ENCODE measurements around the gene MEG3.

The MEG3 gene

GRCh38 chr14:100864960-100865681, 39.2 kb downstream of the MEG3 start:
- DNase-seq (ENCODE audit: low read depth in 2 of 2) = no peak

GRCh38 chr14:100865682-100866591, 40.0 kb downstream of the MEG3 start:
- no peak for DNase-seq (ENCODE audit: low read depth in 2 of 2)

GRCh38 chr14:100866666-100867630, 41.0 kb downstream of the MEG3 start:
- DNase-seq (ENCODE audit: low read depth in 2 of 2) = no peak

GRCh38 chr14:100867631-100868315, 41.9 kb downstream of the MEG3 start:
- DNase-seq (ENCODE audit: low read depth in 2 of 2) = no peak

- DNase-seq (ENCODE audit: low read depth in 2 of 2) = no peak
Observed at GRCh38 chr14:100868621-100869370, 42.9 kb downstream of the MEG3 start.

- DNase-seq (ENCODE audit: low read depth in 2 of 2) = no peak
Observed at GRCh38 chr14:100871234-100872186, 45.6 kb downstream of the MEG3 start.

- DNase-seq (ENCODE audit: low read depth in 2 of 2) = no peak
Observed at GRCh38 chr14:100872259-100873095, 46.6 kb downstream of the MEG3 start.

GRCh38 chr14:100873096-100873482, 47.2 kb downstream of the MEG3 start:
- no peak for DNase-seq (ENCODE audit: low read depth in 2 of 2)

GRCh38 chr14:100874051-100874410, 48.1 kb downstream of the MEG3 start:
- no peak for DNase-seq (ENCODE audit: low read depth in 2 of 2)

GRCh38 chr14:100874411-100875091, 48.6 kb downstream of the MEG3 start:
- DNase-seq (ENCODE audit: low read depth in 2 of 2) = no peak

- DNase-seq (ENCODE audit: low read depth in 2 of 2) = no peak
Observed at GRCh38 chr14:100875126-100875525, 49.2 kb downstream of the MEG3 start.

- no peak for DNase-seq (ENCODE audit: low read depth in 2 of 2)
Observed at GRCh38 chr14:100875861-100876590, 50.1 kb downstream of the MEG3 start.

GRCh38 chr14:100878271-100879146, 52.6 kb downstream of the MEG3 start:
- no peak for DNase-seq (ENCODE audit: low read depth in 2 of 2)

GRCh38 chr14:100879194-100879593, 53.3 kb downstream of the MEG3 start:
- no peak for DNase-seq (ENCODE audit: low read depth in 2 of 2)

- DNase-seq (ENCODE audit: low read depth in 2 of 2) = no peak
Observed at GRCh38 chr14:100879782-100880181, 53.9 kb downstream of the MEG3 start.

Measured in activated CD8-positive, alpha-beta memory T cell treated with anti-CD3 and anti-CD28 coated beads for 4 hours (primary cell).